NCI-H345 treated with DMSO at 0.1 percent for 48 hours (cell line): Measurements from ENCODE around the gene NOS1AP.
"Not testable (repeated sequence)": the region's sequence is repeated elsewhere in the genome, so short reads cannot be mapped to it uniquely, and the experiment has no call there.

Experiments used
- DNase-seq: peaks from one replicate; lab custom pipeline; 2025; ENCODE audit not compliant: unreplicated experiment; lab: John Stamatoyannopoulos, UW

The NOS1AP gene

DNA sequence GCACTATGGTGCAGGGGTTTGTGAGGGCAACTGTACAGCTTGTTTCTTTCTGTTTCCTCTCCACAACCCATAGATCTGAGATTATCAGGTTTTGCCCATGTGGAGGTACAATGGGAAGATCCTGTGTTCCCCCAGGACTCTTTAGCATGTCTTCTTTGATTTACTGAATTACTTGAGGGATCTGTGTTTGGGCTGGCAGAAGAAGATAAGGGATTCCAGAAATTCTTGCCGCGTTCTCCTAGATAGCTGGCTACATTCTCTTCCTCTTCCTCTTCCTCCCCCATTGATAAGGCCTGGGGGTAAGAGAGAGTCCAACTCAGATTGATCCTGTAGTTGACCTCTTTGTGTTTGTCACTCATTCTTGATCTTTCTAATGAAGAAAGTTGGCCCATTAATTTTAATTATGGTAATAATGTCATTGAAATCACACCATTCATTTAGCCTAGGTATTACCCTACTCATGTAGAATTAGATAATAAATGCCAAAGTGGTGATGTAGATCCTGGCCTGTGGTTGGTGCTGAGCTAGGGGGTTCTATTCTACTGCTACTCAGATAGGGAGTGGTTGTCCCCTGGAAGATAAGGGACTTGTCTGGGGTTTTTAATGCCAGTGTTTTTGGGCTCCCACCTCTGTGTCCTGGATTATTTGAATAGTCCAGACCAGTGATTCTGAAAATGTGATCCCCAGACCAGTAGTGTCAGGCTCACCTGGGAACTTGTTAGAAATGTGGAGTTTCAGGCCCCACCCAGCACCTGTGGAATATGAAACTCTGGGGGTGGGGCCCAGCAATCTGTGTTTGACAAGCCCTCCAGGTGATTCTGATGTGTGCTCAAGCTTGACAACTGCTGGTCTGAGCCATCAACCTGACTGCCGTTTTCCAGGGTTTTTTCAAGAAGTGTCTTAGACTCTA, 122.2 kb downstream of the NOS1AP start:
- DNase-seq: no peak

DNA sequence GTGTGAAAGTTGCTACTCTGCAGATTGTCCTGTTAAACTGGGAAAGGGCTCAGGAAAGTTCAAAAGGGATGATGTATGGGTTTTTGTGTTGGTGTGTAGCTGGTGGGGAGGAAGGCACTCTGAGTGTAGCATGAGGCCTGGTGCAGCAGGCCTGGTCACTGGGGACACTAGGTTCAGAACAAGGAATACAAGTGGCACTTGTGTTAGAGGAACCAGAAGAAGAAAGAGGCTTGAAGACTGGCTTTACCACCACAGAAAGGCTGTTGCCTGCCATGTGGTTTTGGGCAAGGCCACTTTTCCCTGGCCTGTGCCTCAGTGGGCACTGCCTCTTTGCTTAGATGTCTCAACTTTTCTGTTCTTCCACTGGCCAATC, 122.8 kb downstream of the NOS1AP start:
- DNase-seq: no peak

DNA sequence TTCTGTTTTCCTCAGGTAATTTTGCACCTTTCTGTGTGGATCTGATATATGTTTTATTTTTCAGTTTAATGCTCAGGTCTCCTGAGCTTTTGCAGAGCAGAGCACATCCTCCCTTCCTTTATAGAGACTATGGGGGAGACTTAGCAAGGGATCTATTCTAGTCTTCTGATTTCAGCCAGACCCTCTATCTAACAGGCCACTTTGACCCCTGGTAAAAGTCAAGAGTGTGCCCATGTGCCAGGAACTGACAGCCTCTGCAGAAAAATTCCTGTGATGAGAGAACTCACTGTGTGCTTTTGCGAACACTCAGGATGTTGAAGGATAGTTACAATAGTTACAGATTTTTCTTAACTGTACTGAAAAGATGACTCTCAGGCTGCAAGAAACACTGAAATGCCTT, 123.3 kb downstream of the NOS1AP start:
- no peak for DNase-seq

DNA sequence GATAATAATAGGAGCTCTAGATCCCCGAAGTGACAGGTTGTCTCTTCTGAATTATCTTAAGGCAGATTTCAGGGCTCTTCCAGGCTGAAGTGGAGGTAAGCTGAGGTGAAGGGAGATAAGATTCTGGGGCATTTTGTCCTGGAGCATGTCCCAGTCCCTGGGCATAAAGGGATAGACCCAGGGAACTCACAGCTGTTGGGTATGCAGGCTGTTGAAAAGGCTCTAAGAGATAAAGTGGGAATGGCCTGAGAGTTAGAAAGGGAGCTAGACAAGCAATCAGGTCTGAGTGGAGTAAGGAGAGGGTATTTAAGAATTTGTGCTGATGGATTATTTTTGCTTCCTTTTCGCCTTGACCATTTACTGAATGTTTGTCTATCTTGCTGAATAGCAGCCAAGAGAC, 123.7 kb downstream of the NOS1AP start:
- no peak for DNase-seq

DNA sequence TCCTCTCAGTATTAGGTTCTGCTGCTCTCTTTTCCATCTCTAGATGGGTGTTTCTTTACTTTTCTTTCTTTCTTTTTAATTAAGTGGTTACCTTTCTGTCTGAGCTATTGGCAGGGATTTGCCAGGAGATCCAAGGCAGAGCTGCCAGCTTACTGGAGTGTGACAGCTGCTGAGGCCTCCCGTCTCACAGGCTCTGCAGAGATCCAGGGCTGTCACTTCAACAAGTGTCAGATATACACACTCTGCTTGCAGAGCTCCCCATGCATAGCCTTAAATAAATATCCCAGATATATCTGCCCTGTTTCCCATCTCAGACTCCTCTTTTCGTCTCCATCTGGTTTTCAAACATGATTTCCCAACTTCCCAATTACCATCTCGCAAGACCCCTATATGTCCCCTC, 124.3 kb downstream of the NOS1AP start:
- no peak for DNase-seq

DNA sequence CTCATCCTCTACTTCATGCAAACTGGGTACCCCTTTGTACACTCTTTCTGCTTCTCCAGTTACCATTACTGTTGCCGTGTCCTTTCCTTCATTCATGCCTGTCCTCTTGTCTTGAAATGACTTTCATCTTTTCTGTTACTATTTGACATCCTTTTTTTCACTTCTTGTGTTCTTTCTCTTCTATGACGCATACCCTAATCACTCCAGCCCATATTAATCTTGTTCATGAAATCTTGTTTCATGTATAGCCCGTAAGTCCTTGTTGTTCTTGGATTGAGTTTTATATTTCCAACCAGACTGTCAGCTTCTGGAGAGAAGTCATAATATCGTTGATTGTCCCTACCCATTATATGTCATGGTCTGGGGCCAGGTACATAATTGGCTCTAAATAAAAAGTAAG, 126.1 kb downstream of the NOS1AP start:
- no peak for DNase-seq

DNA sequence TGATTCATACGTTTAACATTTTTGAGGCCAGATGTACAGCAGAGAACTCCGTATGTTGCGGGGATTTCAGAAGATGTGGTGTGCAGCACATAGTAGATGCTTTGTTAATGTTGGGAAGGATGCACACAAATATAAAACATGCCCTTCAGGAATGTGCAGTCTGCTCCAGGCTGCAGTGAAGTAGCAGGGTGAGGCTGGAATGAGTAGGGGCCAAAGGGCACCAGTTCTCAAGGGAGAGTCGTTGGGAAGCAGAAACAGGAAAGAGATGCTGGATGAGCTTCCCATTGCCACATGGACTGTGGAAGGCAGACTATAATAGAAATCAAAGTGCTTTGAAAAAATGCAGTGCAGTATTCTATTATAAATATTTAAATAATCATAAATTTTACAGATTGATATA, 126.9 kb downstream of the NOS1AP start:
- no peak for DNase-seq

DNA sequence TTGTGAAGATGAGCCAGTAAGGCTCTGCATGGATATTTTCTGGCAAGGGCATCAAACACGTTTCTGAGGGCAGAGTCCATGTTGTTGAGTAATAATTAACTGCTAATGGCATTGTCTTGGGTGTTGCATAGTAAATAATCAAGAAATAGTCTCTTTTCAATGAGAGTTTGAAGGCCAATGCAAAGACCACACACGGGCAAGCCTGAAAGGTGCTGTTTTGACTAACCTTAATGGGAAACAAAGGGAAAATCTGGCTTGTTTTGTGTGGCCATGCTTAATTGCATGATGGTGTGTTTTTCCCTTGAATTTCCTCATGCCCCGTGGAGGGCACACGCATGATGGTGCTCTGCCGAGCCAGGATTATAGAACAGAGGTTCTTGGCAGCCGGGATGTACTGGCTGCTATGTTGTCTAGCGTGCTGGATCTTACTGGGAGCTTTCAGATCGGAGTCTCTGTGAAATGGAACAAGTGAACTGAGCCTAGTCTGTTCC, 127.6 kb downstream of the NOS1AP start:
- DNase-seq: no peak

DNA sequence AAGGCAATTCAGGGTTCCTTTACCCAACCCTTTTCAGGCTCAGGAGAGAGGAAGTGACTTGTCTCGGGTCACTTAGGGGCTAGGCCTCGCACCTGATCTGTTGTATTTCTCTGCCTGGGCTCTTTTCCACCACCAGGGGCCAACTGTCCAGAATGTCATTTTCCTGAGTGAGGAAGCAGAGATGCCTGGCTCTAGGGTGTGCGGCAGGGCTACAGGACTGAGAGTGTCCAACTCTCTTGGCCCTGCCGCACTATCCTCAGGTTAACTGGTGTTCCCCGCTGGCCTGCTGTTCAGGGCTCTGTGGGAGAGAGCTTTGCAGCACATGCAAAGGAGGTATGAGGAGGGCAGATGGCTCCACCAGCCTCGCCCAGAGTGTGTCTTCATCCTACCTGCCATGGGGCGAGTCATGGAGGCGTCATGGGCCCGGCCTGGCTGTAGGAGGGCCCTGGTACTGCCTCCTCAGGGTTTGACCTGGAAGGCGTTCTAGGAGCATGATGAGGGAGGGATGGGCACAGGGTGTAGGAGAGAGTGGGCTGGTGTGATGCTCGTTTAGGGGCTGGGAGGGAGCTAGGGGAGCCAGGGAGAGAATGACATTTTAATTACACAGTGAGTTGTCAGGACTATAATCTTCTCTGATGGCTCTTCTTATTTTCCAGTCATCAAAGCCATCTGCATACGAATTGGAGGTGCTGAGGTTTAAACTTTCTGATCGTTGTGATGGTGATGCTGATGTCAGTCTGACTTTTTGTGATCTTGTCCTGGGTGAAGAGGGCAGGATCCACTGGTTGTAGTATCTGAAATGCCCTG, 128.3 kb downstream of the NOS1AP start:
- no peak for DNase-seq

DNA sequence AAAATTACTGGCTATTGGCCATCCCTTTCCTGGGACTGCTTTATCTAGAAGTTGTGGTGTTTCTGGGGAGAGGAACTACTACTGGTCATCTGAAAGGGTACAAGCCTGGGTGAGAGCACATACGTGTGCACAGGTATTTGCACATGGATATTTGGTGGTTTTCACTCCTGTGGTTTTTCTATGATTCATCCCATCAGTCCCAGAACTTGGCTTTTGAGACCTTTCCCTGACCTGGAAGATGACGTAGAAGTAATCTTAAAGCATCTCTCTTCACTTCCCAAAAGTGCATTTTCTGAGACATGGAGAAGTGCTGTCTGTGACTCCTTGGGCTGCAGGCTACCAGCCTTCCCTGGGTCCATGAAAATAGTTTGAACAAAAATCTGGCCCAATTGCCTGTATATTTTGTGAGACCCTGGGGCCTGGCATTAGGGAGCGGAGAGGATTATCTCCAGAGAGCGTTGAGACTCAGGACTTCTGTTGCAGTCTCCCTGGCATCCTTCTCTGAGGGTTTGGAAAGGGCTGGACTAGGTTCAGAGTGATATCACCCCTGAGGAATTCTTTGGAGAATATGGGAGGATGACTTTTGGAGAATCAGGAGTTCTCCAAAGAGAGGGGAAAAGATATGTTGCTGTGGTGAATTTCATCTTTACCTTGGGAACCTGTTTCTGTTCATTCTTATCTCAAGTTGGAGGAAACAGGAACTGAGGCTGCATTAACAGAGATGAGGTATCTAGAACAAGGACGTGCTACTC, 130.8 kb downstream of the NOS1AP start:
- DNase-seq: no peak

DNA sequence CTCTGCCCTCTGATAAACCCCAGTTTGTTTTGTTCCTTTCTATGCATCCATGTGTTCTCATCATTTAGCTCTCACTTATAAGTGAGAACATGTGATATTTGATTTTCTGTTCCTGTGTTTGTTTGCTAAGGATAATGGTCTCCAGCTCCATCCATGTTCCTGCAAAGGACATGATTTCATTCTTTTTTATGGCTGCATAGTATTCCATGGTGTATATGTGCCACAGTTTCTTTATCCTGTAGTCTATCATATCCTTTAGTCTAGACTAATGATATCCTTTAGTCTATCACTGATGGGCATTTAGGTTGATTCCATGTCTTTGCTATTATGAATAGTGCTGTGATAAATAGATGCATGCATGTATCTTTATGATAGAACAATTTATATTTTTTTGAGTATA, 131.6 kb downstream of the NOS1AP start:
- not testable (repeated sequence) for DNase-seq

DNA sequence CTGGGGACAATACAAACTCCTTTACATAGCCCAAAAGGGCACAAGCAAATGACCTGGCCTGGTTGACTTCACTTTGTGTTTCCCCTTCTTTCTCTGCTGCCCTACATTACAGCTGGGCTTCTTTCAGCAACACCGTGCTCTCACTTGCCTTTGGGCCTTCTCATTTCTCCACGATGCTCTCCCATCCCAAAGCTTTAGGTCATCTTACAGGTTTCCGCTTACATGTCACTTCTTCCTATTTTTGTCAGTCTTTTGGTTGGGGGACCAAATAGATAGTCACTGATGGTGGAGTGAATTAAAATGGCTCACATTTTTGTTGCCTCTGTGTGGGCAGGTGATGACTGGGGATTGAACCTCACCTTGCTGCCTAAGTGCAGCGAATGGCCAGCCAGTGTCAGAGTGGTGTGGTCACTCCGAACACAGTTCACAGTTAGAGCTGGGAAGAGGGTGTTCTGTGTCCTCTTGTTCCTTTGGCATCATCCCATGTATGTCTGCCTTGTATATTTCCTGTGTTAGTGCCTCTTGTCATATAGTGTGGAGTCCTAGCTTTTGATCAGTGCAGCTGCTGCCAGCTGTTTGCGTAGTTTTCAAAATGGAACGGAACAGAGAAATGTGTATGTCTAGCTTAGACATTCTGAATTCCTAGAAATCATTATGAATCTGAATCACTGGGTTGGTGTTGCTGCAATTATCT, 134.8 kb downstream of the NOS1AP start:
- no peak for DNase-seq

DNA sequence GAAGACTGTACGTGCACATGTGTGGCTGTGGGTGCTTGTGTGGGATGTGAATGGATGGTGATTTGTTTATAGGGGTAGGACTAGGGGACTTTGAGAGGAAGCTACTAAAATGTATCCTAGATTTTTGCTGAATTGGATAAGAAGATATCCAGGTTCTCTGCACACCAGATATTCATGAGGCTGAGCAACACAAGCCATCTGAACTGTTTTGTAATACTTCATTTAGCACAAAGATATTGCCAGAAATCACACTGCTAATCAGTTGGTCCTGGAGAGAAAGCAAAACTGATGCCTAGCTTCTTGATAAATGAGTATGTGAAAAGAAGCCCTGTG, 135.3 kb downstream of the NOS1AP start:
- no peak for DNase-seq

DNA sequence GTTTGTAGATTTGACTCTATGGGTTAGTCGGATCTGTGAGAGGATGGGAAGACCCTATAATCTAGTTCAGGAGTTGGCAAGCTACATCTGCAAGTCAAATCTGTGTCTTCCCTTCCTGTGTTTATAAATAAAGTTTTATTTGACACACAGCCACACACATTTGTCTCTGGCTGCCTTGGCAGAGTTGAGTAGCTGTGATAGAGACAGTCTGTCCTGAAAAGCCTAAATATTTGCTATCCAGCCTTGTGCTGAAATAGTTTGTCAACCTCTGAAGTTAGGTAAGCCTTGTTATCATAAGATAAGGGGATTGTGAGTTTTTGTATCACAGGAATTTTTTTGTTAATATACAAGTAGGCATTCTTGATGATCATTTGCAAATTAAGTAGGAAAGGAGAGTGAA, 136.8 kb downstream of the NOS1AP start:
- DNase-seq: no peak

DNA sequence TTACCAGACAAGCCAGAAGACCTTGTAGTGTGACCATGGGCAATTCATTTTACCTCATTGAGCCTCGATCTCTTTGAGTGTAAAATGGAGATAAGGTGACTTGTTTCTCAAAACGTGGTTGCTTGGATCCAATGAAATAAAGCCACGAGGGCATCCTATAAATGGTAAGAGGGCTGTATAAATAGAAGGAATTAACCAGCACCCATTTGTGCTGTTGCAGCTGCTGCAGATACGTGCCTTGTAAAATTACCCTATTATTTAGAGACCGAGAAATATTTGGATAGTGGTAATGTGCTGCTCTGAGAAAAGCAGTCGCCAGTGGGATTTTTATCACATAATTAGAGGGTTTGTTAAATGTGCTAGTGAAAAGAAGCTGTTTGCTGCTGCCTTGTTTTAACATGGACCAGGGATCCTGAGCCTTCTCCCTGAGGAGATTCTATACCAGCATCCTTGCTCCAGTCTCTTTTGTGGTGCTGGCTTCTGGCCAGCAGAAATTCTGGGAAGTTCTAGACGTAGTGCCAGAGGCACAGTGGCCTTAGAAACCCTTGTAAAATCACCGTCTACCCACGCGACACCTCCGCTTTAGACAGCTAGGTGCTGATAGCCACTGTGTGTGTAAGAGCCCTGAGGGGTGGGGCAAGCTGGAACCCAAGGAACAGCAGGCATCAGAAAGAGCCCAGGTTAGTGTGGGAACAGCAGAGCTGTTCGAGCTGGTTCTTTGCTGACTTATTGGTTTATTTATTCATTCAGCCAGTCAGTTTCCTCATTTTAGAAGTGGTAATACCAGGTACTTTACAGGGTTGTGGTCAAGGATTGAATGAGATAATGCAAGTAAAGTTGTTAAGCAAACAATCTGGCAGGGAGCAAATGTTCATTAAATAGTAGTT, 137.5 kb downstream of the NOS1AP start:
- DNase-seq: peak; percentile 22

DNA sequence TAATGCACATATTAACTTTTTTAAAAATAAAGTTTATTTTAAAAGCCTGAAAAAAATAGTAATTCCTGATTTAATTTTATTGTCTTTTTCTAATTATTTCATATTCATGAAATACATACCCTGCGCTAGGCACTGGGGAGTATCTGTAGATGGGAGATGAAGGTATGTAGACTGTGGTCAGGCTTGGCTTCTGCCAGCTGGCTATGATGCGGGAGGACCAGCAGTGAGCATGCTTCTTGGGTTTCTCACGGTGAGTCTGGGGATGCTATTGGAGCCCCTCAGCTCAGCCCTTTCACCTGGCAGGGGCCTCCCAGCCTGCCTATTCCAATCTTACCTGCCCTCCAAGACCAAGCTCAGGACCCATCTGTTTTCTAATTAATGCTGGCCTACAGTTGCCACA, 138.4 kb downstream of the NOS1AP start:
- DNase-seq: no peak

DNA sequence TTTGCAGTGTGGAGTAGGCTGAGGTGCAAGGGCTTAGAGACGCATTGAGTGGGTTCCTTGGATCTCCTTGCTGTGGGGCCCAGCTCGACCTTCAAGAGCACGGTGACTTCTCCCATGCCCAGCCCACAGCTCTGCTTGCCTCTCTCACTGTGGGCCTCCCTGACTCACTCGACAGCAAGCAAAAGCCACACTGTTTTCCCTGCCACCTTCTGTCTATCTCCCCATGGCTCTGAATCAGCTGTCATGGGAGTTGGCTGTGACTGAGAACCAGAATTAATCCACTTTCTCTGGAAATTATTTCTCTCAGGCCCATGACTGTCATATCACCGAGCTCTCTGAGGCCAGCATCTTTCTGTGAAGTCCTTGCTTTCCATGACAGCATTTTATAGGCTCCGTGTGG, 140.7 kb downstream of the NOS1AP start:
- DNase-seq: no peak

DNA sequence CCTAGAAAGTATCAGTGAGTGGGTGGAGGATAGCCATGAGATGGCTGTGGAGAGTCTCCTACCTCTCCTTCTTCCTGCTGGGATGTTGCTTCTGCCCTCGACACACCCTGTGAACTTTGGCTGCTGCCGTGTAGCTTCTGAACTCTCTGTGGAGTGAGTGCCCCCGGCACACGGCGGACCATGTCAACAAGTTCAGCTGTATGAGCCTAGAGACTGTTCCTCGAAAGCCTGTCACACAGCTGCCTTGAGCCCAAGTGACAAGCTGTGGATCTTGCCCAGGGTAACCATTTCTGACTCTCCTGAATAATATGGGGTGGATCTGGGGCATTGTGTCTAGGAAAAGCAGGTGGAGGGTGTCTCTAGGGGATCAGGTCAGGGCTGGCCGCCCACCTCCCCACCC, 143.2 kb downstream of the NOS1AP start:
- no peak for DNase-seq

DNA sequence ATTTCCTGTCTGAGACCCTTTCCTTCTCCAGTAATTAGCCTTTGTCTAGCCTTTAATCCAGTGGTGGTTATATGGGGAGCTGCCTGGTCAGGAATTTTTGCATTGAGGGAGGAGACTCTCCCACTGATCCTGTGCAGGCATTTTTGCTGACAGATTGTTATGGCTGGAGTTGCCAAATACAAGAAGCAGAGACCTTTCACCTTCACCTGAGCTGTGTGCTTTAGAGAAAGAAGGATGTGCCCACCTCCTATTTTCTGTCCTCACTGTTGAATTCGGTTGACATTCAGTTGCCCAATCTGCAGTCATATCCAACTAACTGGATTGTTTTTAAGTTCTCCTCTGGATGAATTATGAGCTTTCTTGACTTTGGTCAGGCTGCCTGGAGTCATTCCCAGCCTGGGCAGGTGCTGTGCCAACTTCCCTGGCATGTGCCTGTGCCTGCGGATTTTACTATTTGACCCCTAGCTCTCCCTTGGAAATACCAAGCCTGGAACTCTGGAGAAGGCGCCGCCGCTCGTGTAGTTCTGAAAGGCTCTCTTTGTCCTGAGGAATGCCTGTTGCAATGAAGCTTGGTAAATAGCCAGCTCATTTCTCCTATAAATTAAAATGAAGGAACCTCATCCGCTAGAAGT, 143.9 kb downstream of the NOS1AP start:
- no peak for DNase-seq

DNA sequence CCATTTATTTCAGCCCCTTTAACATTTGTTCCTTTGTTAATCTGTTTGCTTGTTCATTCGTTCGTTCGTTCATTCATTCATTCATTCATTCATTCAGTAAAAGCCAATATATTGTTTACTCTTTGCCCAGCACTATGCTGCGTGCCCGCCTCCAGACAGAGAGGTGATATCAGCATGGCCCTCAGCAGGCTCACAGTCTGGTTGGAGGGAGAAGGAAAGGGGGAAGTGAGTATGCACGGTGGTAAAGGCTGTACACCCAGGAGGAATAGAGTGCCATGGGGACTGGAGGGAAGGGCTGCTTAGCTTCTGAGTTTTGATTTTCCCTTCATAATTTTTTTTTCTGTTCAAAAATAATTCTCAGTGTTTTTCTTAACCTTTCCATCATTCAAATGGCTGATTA, 144.7 kb downstream of the NOS1AP start:
- no peak for DNase-seq
